Right kidney (tissue), 9 donors: ENCODE measurements around the gene MUC20.
"Not testable (repeated sequence)": the region's sequence is repeated elsewhere in the genome, so short reads cannot be mapped to it uniquely, and the experiment has no call there.

Source experiments
- DNase-seq: peaks from one replicate; pipeline ENCODE4 v3.0.0-alpha.2; 2016
- long read RNA-seq, 8 donors: transcript quantifications; one replicate each; lab custom pipeline, GENCODE V29; 2026

The MUC20 gene
- long read RNA-seq, donor 1, partial matches to known transcripts, result 0 of 6 reads
- long read RNA-seq, donor 1, other reads (novel, unspliced or antisense), result 0 of 6 reads
- long read RNA-seq, donor 2, partial matches to known transcripts, result 0 of 2 reads
- long read RNA-seq, donor 2, other reads (novel, unspliced or antisense), result 0 of 2 reads
- long read RNA-seq, donor 3, partial matches to known transcripts, result 0 of 5 reads
- long read RNA-seq, donor 3, other reads (novel, unspliced or antisense), result 0 of 5 reads
- long read RNA-seq, donor 4, partial matches to known transcripts, result 0 of 7 reads
- long read RNA-seq, donor 4, other reads (novel, unspliced or antisense), result 0 of 7 reads
- long read RNA-seq, donor 5, partial matches to known transcripts, result 0 of 3 reads
- long read RNA-seq, donor 5, other reads (novel, unspliced or antisense), result 0 of 3 reads
- long read RNA-seq, donor 6, transcript MUC20-204 (3 exons, 2,842 nt), result major isoform, 7 of 16 reads
- long read RNA-seq, donor 6, partial matches to known transcripts, result 6 of 16 reads
- long read RNA-seq, donor 6, other reads (novel, unspliced or antisense), result 0 of 16 reads
- long read RNA-seq, donor 7, transcript MUC20-204 (3 exons, 2,842 nt), result major isoform, 5 of 6 reads
- long read RNA-seq, donor 7, partial matches to known transcripts, result 0 of 6 reads
- long read RNA-seq, donor 7, other reads (novel, unspliced or antisense), result 0 of 6 reads
- long read RNA-seq, donor 8, transcript MUC20-204 (3 exons, 2,842 nt), result major isoform, 5 of 8 reads
- long read RNA-seq, donor 8, partial matches to known transcripts, result 0 of 8 reads
- long read RNA-seq, donor 8, other reads (novel, unspliced or antisense), result 0 of 8 reads

DNA sequence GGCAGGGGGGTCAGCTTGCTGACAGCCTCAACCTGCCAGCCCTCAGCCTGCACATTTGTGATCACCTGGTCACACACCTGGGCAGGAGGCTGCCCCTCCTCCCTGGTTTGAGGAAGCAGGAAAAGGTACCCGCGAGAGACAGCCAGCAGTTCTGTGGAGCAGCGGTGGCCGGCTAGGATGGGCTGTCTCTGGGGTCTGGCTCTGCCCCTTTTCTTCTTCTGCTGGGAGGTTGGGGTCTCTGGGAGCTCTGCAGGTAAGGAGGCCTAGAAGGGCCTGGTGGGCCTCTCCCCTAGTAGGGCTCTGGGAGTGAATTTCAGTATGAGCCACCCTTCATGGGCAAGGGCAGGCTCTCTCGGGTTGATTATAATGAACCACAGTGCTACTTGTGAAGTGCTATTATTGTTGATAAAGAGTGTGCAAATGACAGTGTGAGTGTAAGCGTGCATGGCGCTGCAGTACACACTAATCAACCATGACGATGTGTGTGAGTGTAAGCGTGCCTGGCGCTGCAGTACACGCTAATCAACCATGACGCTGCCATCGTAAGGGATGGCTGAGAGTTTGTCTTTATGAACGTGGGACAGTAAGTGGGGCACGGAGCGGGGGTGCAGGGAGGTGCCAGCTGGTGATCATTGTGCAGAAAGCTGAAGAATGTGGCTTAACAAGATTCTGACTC lies at the start of gene MUC20:
Gene MUC20, plus strand, starts transcription at position 148 of the 676 bp plus-strand sequence. Its CDS starts 30 bp downstream, at position 178.
- DNase-seq, result peak; percentile 72

DNA sequence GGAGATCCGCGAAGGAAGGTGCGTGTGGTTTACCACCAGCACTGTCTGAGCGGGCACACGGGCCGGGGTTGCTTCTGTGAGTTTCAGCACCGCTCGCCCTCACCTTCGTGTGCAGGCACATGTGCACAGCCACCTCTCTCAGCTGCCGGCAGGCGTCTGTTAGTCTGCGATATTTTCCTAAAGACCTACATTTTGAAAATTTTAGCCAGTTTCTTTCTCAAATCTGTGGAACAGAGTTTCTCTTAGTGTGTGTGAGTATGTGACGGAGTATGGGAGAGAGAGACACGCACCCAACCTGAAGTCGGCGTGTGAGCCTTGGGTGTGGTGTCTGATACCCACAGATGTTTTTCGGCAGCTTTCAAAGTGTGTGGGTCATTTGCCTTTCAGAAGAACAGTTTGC lies 49.5 kb upstream of the MUC20 start:
- DNase-seq, result not testable (repeated sequence)

- not testable (repeated sequence) for DNase-seq
Observed at GRCh38 chr3:195673711-195674110, 47.1 kb upstream of the MUC20 start.

- DNase-seq, result not testable (repeated sequence)
Observed at GRCh38 chr3:195678391-195679015, 42.3 kb upstream of the MUC20 start.

GRCh38 chr3:195680690-195681089 lies 40.1 kb upstream of the MUC20 start:
- not testable (repeated sequence) for DNase-seq

- DNase-seq, result not testable (repeated sequence)
Observed at GRCh38 chr3:195681458-195682103, 39.2 kb upstream of the MUC20 start.

DNA sequence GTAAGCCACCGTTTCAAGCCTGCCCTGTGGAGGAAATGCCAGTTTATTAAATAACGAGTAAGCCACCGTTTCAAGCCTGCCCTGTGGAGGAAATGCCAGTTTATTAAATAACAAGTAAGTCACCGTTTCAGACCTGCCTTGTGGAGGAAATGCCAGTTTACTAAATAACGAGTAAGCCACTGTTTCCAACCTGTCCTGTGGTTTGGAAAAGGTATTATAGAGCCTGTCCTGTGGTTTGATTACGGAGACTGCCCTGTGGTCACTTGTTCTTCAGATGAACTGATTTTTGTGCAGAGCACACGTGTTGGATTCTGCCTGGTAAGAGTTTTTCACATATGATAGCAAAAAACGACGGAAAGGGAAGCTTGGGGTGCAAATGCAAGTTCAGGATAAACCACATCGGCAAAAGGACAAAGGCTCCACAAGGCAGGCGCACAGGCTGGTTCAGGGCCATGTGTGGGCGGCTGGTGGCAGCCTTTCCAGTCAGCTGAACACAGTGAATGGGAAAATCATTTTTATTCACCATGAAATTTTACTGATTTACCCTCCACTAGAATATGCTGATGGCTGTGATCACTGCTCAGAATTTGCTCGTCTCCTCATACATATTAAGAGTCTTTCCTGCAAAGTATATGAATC lies 38.6 kb upstream of the MUC20 start:
- DNase-seq, result not testable (repeated sequence)

GRCh38 chr3:195683722-195684526 lies 36.9 kb upstream of the MUC20 start:
- peak; percentile 1 for DNase-seq

GRCh38 chr3:195684527-195685257 lies 36.1 kb upstream of the MUC20 start:
- DNase-seq, result not testable (repeated sequence)

GRCh38 chr3:195686537-195687208 lies 34.1 kb upstream of the MUC20 start:
- not testable (repeated sequence) for DNase-seq

GRCh38 chr3:195687209-195687760 lies 33.5 kb upstream of the MUC20 start:
- not testable (repeated sequence) for DNase-seq

DNA sequence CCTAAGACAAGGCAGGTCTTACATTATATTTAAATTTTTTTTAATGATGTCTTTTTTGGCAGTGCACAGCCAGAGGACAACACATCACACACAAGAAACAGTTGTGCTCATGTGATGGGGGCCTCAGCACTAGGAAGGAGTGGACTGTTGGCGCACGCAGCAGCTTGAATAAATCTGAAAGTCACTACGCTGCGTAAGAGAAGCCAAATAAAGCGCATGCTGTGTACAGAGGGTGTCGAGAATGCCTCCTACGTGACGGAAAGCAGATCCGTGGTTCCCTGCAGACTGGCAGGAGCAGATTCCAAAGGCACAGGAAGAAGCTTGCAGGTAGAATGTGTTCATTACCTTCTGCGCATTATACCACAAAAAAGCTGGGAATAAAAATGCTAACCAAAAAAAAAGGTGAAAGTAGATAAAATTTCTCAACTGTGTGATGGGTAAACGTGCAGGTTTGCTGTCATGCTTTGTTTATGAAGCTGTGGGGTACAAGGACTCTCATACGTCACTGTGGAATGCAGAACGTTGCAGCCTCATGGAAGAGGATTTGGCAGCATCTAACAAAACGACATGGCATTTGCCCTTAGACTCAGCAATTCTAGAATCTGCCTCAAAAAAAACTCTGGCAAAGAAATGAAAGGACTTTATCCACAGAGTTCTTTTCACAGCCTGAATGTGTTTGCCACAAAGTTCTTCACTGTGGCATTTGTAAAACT lies 32.2 kb upstream of the MUC20 start:
- not testable (repeated sequence) for DNase-seq

DNA sequence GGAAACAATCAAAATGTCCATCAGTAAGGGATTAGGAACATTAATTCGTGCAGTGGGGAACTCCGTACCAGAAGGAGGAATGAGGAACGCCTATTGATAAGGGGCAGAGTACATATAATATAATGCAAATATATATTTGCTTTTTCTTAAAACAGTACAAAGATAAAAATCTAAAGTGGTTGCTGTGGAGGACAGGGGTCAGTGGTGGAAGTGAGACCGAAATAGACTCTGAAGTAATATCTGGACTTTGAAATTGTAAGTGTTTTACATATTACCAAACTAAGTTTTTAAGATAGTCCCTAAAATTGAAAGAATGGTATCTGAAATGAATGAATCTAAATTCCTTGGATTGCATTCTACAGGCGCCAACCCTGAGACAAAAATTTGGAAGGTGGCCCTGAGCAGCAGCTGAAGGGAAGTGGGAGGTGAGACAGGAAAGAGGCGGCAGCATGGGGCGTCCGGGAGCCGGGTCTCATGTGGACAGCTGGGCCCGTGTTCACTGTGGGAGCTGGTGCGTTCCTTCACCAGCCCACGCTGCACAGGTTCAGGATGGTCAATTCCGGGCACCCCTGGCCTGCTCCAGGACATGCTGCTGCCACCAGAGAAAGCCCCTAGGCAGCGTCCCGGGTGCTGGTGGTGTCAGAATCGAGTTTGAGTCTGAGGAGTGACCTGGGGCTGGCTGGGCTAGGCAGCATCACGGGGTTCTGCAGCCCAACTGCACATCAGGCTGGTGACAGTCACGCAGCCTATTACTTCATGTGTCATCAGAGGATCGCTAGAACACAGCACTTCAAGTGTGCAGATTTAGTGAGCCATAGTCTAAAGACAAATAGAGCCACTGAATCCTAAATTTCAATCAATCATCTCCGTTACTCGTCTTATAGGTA lies 31.4 kb upstream of the MUC20 start:
- DNase-seq, result not testable (repeated sequence)

DNA sequence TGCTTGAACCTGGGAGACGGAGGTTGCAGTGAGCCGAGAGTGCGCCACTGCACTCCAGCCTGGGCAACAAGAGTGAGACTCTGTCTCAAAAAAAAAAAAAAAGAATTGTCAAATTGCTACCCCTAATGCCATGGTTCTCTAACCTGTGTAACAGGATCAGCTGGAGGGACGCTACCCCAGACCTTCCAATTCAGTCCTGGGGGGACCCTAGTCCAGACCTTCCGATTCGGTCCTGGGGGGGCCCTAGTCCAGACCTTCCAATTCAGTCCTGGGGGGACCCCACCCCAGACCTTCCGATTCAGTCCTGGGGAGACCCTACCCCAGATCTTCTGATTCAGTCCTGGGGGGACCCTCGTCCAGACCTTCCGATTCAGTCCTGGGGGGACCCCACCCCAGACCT lies 29.8 kb upstream of the MUC20 start:
- no peak for DNase-seq

GRCh38 chr3:195691596-195692353 lies 29.0 kb upstream of the MUC20 start:
- DNase-seq, result not testable (repeated sequence)

DNA sequence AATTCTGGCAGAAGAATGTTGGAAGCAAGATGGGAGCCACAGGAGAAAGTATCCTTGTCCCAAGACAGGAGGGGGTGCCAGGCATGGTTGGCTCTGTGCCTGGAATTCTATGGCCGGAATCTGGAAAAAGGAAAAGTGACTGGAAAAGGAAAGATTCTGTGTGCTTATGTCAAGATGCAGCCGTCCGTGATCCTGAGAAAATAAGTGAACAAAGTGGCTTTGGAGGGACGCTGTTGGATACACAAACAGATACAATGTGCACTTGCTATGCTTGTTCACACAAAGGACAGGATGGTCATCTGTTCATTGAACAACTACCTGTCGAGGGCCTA lies 28.5 kb upstream of the MUC20 start:
- DNase-seq, result no peak
